ENCODE results near the gene TRIM21. TPM values are rescaled to one million over a fixed set of nuclear protein-coding genes. Genes with fewer than 3 reads are reported as not detected.
"Not testable (repeated sequence)": the region's sequence is repeated elsewhere in the genome, so short reads cannot be mapped to it uniquely, and the experiment has no call there.

TRIM21 gene
- 10 to 100 TPM; 24.5 to 35.4 (median 27.9) TPM for polyA plus RNA-seq (ENCODE audit: insufficient read depth in 1 of 5, insufficient read length in 5 of 5, low replicate concordance in 1 of 5)
- long read RNA-seq, donor 1, partial matches to known transcripts, result 0 of 3 reads
- long read RNA-seq, donor 1, other reads (novel, unspliced or antisense), result 0 of 3 reads
- long read RNA-seq, donor 2, partial matches to known transcripts, result 0 of 3 reads
- long read RNA-seq, donor 2, other reads (novel, unspliced or antisense), result 0 of 3 reads
- long read RNA-seq, donor 3, partial matches to known transcripts, result 10 of 13 reads
- long read RNA-seq, donor 3, other reads (novel, unspliced or antisense), result 0 of 13 reads
- long read RNA-seq, donor 4, partial matches to known transcripts, result 0 of 1 reads
- long read RNA-seq, donor 4, other reads (novel, unspliced or antisense), result 0 of 1 reads
- long read RNA-seq, donor 5, partial matches to known transcripts, result 18 of 22 reads
- long read RNA-seq, donor 5, other reads (novel, unspliced or antisense), result 0 of 22 reads
- long read RNA-seq, donor 6, partial matches to known transcripts, result 7 of 11 reads
- long read RNA-seq, donor 6, other reads (novel, unspliced or antisense), result 0 of 11 reads
- long read RNA-seq, donor 7, transcript TRIM21-201 (7 exons, 1,924 nt), result major isoform, 5 of 10 reads
- long read RNA-seq, donor 7, partial matches to known transcripts, result 5 of 10 reads
- long read RNA-seq, donor 7, other reads (novel, unspliced or antisense), result 0 of 10 reads
- long read RNA-seq, donor 8, partial matches to known transcripts, result 5 of 8 reads
- long read RNA-seq, donor 8, other reads (novel, unspliced or antisense), result 0 of 8 reads

- DNase-seq, result peak; percentile 78 to 85
Observed at GRCh38 chr11:4393209-4393857, at the start of gene TRIM21. Gene TRIM21 (minus strand): TSS chr11:4393702. CDS start chr11:4390409, 3,293 bp downstream.

- no peak for DNase-seq
Observed at GRCh38 chr11:4441515-4441914, 48.0 kb upstream of the TRIM21 start.

GRCh38 chr11:4436411-4436810, 42.9 kb upstream of the TRIM21 start:
- no peak for DNase-seq

GRCh38 chr11:4433856-4434255, 40.4 kb upstream of the TRIM21 start:
- no peak for DNase-seq

- DNase-seq, result no peak
Observed at GRCh38 chr11:4430051-4430450, 36.5 kb upstream of the TRIM21 start.

GRCh38 chr11:4418403-4418802, 24.9 kb upstream of the TRIM21 start:
- no peak for DNase-seq

GRCh38 chr11:4416816-4417215, 23.3 kb upstream of the TRIM21 start:
- DNase-seq, result no peak

- no peak for DNase-seq
Observed at GRCh38 chr11:4416306-4416705, 22.8 kb upstream of the TRIM21 start.

GRCh38 chr11:4406206-4406605, 12.7 kb upstream of the TRIM21 start:
- not testable (repeated sequence) for DNase-seq

GRCh38 chr11:4393858-4394223, 339 bp upstream of the TRIM21 start:
- no peak for DNase-seq

GRCh38 chr11:4388221-4388620, 5.3 kb downstream of the TRIM21 start:
- no peak for DNase-seq

- DNase-seq, result no peak
Observed at GRCh38 chr11:4385978-4386740, 7.3 kb downstream of the TRIM21 start.

- DNase-seq, result no peak
Observed at GRCh38 chr11:4381901-4382300, 11.6 kb downstream of the TRIM21 start.

GRCh38 chr11:4375431-4376140, 17.9 kb downstream of the TRIM21 start:
- no peak for DNase-seq

GRCh38 chr11:4370166-4370565, 23.3 kb downstream of the TRIM21 start:
- DNase-seq, result no peak

- DNase-seq, result no peak
Observed at GRCh38 chr11:4368286-4368685, 25.2 kb downstream of the TRIM21 start, which contains the start of gene OR52B4. Gene OR52B4 (minus strand): TSS chr11:4368386. CDS start chr11:4368295, 91 bp downstream.

GRCh38 chr11:4348142-4348541, 45.4 kb downstream of the TRIM21 start:
- not testable (repeated sequence) for DNase-seq

- DNase-seq, result not testable (repeated sequence)
Observed at GRCh38 chr11:4345366-4345765, 48.1 kb downstream of the TRIM21 start.
